SU-DHL-6 (cell line): Measurements from ENCODE around the gene ME1.

Experiments
- CTCF ChIP-seq: fragments of 200-600 bp; sonication (generic); IDR thresholded peaks from one replicate; pipeline ENCODE4 v1.5.1; 2017; ENCODE audit warnings: antibody characterized with exemption, mild to moderate bottlenecking, low read length, moderate library complexity; ENCODE audit not compliant: insufficient read depth, poor library complexity, severe bottlenecking
- EZH2phosphoT487 ChIP-seq: fragments of 200-600 bp; sonication (generic), shearing (Covaris generic); conservative IDR thresholded peaks from 2 replicates; pipeline ENCODE4 v1.6.1; 2018; ENCODE audit warnings: mild to moderate bottlenecking, antibody characterized with exemption, low read length, moderate library complexity, mixed read lengths

- TF ChIP-seq CTCF (no peak), EZH2phosphoT487 (no peak)
Measured at GRCh38 chr6:83199173-83199862, 231.5 kb downstream of the ME1 start.
